ENCODE data around the gene CD8A. TPM values are rescaled to one million over a fixed set of nuclear protein-coding genes. Genes with fewer than 3 reads are reported as not detected.

The CD8A gene
- total RNA-seq, 4 donors from 2014 or later: 0.49 to 1.9 (median 0.87) TPM

DNA sequence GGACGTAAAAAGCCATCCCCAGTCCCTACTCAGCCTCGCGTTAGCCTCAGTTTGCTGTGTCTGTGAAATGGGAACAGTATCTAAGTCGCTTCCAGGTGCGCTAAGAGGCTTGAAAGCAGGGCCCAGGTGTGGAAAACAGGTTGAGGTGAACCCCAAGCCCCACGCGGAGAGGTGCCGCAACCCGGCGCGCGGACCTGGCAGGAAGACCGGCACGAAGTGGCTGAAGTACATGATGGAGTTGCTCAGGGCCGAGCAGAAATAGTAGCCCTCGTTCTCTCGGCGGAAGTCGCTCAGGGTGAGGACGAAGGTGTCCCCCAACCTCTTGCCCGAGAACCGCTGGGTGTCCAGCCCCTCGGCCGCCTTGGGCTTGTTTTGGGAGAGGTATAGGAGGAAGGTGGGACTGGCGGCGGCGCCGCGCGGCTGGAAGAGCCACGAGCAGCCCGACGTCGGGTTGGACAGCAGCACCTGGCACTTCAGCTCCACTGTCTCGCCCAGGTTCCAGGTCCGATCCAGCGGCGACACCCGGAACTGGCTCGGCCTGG is 508 bp downstream of the CD8A start:
- intact Hi-C loops (cut with DNase I; ENCODE audit: low total_unique reads): no loop called here
- WGBS, 2 donors: 8 to 12% methylated on average over 31 to 35 of the region's 40 CpGs
- no peak for TF ChIP-seq POLR2A (IDR thresholded peaks at IDR 0.05)
- TF ChIP-seq, protein P1, sequence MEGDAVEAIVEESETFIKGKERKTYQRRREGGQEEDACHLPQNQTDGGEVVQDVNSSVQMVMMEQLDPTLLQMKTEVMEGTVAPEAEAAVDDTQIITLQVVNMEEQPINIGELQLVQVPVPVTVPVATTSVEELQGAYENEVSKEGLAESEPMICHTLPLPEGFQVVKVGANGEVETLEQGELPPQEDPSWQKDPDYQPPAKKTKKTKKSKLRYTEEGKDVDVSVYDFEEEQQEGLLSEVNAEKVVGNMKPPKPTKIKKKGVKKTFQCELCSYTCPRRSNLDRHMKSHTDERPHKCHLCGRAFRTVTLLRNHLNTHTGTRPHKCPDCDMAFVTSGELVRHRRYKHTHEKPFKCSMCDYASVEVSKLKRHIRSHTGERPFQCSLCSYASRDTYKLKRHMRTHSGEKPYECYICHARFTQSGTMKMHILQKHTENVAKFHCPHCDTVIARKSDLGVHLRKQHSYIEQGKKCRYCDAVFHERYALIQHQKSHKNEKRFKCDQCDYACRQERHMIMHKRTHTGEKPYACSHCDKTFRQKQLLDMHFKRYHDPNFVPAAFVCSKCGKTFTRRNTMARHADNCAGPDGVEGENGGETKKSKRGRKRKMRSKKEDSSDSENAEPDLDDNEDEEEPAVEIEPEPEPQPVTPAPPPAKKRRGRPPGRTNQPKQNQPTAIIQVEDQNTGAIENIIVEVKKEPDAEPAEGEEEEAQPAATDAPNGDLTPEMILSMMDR (IDR thresholded peaks at IDR 0.05): no peak
- no peak for DNase-seq (ENCODE audit: low spot score in 2 of 2)
- H3K4me3 ChIP-seq (ENCODE audit: low read depth, poor library complexity, severe bottlenecking): no peak overlapping the region

DNA sequence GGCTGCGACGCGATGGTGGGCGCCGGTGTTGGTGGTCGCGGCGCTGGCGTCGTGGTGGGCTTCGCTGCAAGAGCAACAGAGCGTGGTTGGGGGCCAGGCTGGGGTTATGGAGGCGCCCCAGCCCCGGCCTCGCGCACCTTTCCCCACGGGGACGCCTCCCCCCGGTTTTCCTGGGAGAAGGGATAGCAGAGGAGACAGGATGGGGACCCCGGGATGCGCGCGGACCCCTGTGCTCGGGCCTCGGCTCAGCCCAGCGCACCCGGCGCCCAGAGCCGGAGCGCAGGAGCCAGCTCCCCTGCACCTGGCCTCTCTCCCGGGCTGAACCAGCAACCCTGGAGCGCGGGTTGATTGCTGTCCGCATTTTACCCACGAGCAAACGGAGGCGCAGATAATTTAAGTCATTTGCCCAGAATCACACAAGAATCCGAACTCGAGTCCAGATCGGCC is 1.0 kb downstream of the CD8A start:
- intact Hi-C loops (cut with DNase I; ENCODE audit: low total_unique reads): no loop called here

DNA sequence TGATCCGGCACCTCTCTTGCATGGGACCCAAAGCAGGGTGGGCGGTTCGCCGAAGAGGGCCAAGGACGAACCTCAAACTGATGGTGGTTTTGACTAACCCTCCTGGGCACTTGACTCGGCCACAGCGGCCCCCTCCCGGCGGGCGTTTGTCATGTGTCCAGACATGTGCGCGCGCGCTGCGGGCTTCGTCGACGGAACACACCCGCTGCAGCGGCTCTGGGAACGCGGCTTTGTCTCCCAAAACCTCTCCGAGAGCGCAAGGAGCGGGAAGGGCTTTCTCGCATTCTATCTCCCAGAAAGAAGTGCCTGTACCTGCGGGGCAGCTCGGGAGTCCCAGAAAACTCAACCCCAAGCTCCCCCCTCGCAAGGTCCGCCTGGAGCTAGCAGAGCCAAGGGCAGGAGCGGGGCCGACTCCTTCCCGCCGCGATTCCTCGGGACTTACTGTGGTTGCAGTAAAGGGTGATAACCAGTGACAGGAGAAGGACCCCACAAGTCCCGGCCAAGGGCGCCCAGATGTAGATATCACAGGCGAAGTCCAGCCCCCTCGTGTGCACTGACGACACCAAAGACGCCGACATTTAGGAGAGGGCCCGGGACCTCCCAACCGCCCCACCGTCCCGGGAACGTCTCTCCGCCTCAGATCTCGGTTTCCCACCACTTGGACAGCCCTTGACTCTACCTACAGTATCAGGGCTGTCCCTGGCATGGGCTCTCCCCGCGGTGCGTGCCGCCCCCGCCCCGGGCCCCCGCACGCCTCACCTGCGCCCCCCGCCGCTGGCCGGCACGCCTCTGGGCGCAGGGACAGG is 1.6 kb downstream of the CD8A start:
- intact Hi-C loops (cut with DNase I; ENCODE audit: low total_unique reads): no loop called here
- DNase-seq (ENCODE audit: low spot score in 2 of 2): no peak
- no peak overlapping the region for H3K4me3 ChIP-seq (ENCODE audit: low read depth, poor library complexity, severe bottlenecking)
- WGBS, 2 donors: 4 to 13% methylated on average over 50 to 52 of the region's 64 CpGs
- TF ChIP-seq, protein P1 (IDR thresholded peaks at IDR 0.05): no peak
- TF ChIP-seq POLR2A (IDR thresholded peaks at IDR 0.05): no peak

More for the DNA sequence above, 1.0 kb downstream of the CD8A start:
- WGBS, 2 donors: 10 to 11% methylated on average over 21 to 28 of the region's 40 CpGs
- no peak overlapping the region for H3K4me3 ChIP-seq (ENCODE audit: low read depth, poor library complexity, severe bottlenecking)
- TF ChIP-seq POLR2A (IDR thresholded peaks at IDR 0.05): no peak
- TF ChIP-seq, protein P1 (IDR thresholded peaks at IDR 0.05): no peak
- DNase-seq (ENCODE audit: low spot score in 2 of 2): no peak

DNA sequence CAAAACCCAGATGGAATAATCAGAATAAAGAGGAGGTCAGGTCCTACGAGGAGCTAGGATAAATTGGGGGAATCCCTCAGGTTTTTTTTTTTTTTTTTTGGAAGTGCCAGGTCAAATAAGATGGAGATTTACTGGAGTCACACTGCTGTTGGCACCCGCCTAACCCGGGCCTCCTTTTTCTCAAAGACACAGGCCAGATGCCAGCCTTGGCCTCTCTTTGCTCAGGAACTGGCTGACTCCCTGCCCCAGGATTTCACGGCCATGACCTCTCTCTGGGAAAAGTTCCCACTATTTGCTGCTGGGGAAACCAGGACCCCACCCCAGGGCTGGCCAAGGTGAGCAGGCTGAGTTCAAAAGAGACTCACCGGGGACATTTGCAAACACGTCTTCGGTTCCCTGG is 2.5 kb downstream of the CD8A start:
- no peak for TF ChIP-seq POLR2A (IDR thresholded peaks at IDR 0.05)
- TF ChIP-seq, protein P1 (IDR thresholded peaks at IDR 0.05): no peak
- intact Hi-C loops (cut with DNase I; ENCODE audit: low total_unique reads): no loop called here
- H3K4me3 ChIP-seq (ENCODE audit: low read depth, poor library complexity, severe bottlenecking): no peak overlapping the region
- DNase-seq (ENCODE audit: low spot score in 2 of 2): no peak
- 40 to 44% methylated on average over 7 of the region's 7 CpGs for WGBS, 2 donors

DNA sequence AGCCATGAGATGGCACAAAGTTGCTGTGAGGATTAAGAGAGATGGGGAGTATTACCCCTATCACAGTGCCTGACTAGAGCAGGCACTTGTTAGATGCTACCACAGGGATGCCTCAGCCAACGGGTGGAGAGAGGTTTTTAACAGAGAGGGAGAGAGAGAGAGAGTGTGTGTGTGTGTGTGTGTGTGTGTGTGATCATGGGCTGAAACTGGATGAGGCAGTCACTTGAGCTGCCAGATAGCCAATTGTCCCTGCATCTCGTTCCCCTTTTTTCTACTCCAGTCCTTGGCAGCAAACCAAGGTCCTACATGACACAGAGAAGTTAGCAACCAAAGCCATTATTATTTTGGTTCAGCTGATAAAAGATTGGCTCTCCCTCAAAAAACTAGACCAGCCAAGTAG is 3.0 kb downstream of the CD8A start:
- DNase-seq (ENCODE audit: low spot score in 2 of 2): no peak
- 7 to 20% methylated on average over 2 of the region's 2 CpGs for WGBS, 2 donors
- no peak for TF ChIP-seq POLR2A (IDR thresholded peaks at IDR 0.05)
- TF ChIP-seq, protein P1 (IDR thresholded peaks at IDR 0.05): no peak
- H3K4me3 ChIP-seq (ENCODE audit: low read depth, poor library complexity, severe bottlenecking): no peak overlapping the region
- intact Hi-C loops (cut with DNase I; ENCODE audit: low total_unique reads): no loop called here
